Cardiac fibroblast (primary cell): ENCODE results near the gene MREG.

Experiments
- DNase-seq, 2 donors: peaks; one replicate each; pipeline versions ENCODE4 v3.0.0 to v3.0.0-alpha.2; 2010; ENCODE audit warnings: low read depth in 2 of 2
- H3K4me3 ChIP-seq, 2 donors: replicated peaks in 1 of 2; 1 replicate in 1 of 2; 2 replicates in 1 of 2; pipeline ENCODE4 v1.5.1; 2011; ENCODE audit warnings: low read depth in 2 of 2, low read length in 2 of 2, mild to moderate bottlenecking in 2 of 2, moderate library complexity in 1 of 2
- TF ChIP-seq, protein P1 (sequence below): IDR thresholded peaks from one replicate; pipeline ENCODE4 v1.5.1; 2011; ENCODE audit warnings: low read depth, mild to moderate bottlenecking, low read length, inconsistent platforms

Gene MREG

DNA sequence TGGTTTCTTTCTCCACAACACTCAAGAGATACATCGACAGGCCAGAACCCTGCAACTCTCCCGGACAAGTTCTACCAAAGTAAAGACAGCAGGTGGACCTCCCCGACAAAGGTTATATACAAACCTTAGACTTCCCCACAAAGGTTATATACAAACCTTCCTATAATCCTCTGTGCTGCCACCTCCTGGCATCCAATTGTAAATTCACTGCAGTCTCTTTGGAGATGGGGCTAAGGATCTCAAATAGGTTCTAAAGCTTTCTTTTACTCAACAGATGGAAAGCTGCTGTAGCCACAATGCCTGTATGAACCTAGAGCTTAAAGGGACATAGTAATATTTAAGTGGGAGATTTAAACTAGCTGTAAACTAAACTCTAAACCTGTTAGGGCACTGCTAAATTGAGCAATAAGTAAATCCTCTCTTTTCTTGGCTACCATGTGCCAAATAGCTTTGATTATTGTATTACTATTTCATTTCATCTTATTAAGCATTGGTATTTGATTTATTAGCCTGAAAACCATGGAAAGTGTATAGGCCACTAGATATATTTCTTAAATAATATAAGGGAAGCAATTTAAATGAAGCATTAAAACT lies 9.8 kb upstream of the MREG start:
- TF ChIP-seq, protein P1, sequence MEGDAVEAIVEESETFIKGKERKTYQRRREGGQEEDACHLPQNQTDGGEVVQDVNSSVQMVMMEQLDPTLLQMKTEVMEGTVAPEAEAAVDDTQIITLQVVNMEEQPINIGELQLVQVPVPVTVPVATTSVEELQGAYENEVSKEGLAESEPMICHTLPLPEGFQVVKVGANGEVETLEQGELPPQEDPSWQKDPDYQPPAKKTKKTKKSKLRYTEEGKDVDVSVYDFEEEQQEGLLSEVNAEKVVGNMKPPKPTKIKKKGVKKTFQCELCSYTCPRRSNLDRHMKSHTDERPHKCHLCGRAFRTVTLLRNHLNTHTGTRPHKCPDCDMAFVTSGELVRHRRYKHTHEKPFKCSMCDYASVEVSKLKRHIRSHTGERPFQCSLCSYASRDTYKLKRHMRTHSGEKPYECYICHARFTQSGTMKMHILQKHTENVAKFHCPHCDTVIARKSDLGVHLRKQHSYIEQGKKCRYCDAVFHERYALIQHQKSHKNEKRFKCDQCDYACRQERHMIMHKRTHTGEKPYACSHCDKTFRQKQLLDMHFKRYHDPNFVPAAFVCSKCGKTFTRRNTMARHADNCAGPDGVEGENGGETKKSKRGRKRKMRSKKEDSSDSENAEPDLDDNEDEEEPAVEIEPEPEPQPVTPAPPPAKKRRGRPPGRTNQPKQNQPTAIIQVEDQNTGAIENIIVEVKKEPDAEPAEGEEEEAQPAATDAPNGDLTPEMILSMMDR, result peak; percentile 72
- peak; percentile 66 to 71 for DNase-seq

DNA sequence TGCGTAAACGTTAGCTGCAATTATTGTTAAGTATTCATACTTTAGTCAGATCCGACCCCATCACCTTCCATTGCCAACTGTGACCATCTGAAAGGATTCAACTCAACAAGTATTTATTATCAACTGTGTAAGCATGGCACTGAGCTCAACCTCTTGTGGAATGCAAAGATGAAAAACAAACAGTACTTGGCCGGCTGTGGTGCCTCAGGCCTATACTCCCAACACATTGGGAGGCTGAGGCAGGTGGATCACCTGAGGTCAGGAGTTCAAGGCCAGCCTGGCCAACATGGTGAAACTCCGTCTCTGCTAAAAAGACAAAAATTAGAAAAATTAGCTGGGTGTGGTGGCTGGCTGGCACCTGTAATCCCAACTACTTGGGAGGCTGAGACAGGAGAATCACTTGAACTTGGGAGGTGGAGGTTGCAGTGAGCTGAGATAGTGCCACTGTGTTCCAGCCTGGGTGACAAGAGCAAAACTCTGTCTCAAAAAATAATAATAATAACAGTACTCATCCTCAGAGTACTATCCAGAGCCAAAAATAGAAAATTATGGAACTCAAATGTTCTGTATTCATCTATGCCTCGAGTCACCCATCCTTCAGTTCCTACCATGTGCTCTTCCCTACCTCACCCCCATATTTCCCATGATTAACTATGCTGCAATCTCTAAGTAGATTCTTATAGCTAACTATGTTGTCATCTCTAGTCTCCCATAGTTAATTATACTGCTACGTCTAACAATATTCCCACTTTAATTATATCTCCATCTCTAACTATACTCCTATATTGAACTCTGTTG lies 8.6 kb upstream of the MREG start:
- TF ChIP-seq, protein P1, result no peak
- H3K4me3 ChIP-seq, result no peak overlapping the region
- no peak for DNase-seq

More for the DNA sequence above, 9.8 kb upstream of the MREG start:
- H3K4me3 ChIP-seq, result no peak overlapping the region

DNA sequence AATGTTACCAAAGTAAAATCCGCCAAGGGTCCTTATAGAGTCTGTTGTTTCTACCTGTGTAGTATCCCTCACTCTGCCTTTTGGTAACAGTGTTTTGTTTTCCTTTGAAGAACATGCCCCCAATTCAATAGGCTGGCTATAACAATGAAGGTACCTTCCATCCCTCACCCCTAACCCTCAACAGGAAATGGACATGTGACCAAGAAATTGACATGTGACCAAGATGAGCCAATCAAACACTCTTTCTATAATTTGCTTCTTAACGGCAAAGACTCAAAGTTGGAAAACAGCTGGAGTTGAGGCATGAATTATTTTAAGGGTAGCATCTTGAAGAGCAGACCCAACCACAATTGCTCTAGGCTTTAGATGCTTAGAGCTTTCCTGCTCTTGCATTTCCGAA lies 5.4 kb upstream of the MREG start:
- no peak for DNase-seq
- H3K4me3 ChIP-seq, result no peak overlapping the region
- TF ChIP-seq, protein P1, result no peak

DNA sequence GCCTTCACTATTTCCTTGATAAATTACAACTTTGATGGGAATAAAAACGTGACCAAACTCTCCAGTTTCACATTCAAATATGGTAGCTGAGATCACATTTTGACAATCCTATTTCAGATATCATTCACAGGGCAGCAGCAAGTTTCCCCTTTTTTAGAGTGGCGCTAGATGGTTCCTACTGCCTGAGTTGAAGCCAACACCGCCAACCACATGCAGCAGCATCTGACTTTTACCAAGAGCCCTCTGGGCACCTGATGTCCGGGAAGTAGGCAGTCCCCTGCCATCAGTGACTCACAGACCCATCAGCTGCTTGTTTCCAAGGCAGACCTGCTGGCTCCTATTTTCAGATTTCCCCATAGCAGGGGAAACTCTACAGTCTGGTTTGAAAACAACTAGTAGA lies 4.0 kb upstream of the MREG start:
- TF ChIP-seq, protein P1, result no peak
- DNase-seq, result no peak
- H3K4me3 ChIP-seq, result no peak overlapping the region

DNA sequence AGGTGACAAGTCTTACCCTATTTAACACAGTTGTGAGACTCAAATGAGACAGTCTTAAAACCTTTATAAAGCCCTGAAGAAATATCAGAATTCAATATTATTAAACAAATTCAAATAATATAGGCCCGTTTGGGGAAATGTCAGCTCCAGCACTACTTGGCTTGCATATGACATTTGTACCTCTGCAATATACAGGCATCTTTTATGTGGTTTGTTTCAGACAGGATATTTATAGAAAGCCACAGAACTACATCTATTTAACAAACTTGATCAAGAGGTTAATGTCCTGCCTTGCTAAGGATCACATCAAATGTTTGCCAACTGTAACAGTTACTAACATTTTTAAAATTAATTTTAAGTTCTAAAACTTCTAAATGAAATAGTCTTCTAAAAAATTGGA lies 3.2 kb upstream of the MREG start:
- H3K4me3 ChIP-seq, result no peak overlapping the region
- TF ChIP-seq, protein P1, result no peak
- no peak for DNase-seq

DNA sequence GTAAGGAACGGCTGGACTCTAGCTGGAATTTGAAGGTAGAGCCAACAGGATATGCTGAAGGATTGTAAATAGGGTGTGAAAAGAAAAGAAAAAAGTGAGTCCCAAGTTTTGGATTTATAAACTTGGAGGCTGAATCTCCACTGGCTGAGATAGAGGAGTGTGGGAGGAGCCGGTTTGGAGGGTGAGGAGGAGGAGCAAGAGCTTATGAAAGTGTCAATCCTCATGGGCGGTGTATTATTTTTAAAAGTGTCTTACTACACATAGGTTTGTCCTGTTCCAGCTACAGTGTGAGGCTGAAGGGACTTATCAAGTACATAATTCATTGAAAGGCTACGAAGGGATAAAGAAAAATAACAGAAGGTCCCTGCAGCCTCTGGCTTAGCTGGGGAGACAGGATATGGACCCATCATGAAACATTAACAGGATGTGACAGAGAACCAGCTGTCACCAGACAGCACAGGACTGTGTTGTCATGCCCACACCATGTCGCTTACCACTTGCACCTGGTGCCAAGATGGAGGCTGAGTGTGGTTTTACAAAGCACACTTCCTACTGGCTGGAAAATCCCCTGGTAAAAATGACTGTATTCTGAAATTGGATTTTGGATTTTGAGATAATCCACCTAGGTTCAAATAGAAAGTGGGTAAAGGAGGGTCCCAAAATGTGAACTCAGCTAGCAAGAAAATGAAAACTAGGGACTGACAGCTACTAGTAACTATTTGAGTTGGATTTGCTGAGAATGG lies 2.5 kb upstream of the MREG start:
- H3K4me3 ChIP-seq, result no peak overlapping the region
- TF ChIP-seq, protein P1, result no peak
- DNase-seq, result no peak
